BE2C (cell line): Measurements from ENCODE around the gene SYT1.

Source experiments
- DNase-seq: peaks from one replicate; pipeline ENCODE4 v3.0.0-alpha.2; 2020
- H3K27me3 ChIP-seq: fragments of 250-450 bp; sonication (Bioruptor Pico); 2 replicates; pipeline ENCODE4 v1.5.1; 2020; ENCODE audit warnings: mild to moderate bottlenecking
- H3K36me3 ChIP-seq: fragments of 250-450 bp; sonication (Bioruptor Pico); 2 replicates; pipeline ENCODE4 v1.5.1; 2020; ENCODE audit warnings: mild to moderate bottlenecking
- H3K4me1 ChIP-seq: fragments of 250-450 bp; sonication (Bioruptor Pico); 2 replicates; pipeline ENCODE4 v1.5.1; 2020
- H3K4me3 ChIP-seq: 2 replicates; pipeline ENCODE4 v1.5.1; 2011; ENCODE audit warnings: low read depth, low read length
- H3K9me3 ChIP-seq: fragments of 250-450 bp; sonication (Bioruptor Pico); 2 replicates; pipeline ENCODE4 v1.5.1; 2020
- CTCF ChIP-seq: IDR thresholded peaks from 2 replicates; pipeline ENCODE4 v1.5.1; 2012; ENCODE audit warnings: mild to moderate bottlenecking, low read depth, low read length

The SYT1 gene

GRCh38 chr12:79402606-79403005 lies 538.0 kb downstream of the SYT1 start:
- DNase-seq, result no peak
- TF ChIP-seq CTCF, result no peak
- H3K27me3 ChIP-seq, result no peaks in the 10 kb centered on the region
- peaks cover 7% of the 10 kb centered on the region; the same call in 1 of the 2 replicates for H3K36me3 ChIP-seq
- H3K4me3 ChIP-seq, result no peak overlapping the region
- H3K9me3 ChIP-seq, result no peaks in the 10 kb centered on the region
- peaks cover 7% of the 10 kb centered on the region for H3K4me1 ChIP-seq

- TF ChIP-seq CTCF, result no peak
- Histone ChIP-seq H3K4me1 (no peaks in the 10 kb centered on the region; the same call in 1 of the 2 replicates), H3K4me3 (no peak overlapping the region), H3K27me3 (no peaks in the 10 kb centered on the region), H3K36me3 (peaks cover 4% of the 10 kb centered on the region), H3K9me3 (no peaks in the 10 kb centered on the region)
- no peak for DNase-seq
Measured at GRCh38 chr12:79406993-79407392, 542.4 kb downstream of the SYT1 start.

GRCh38 chr12:79407671-79408622 lies 543.4 kb downstream of the SYT1 start:
- H3K4me1 ChIP-seq, result no peaks in the 10 kb centered on the region; the same call in 1 of the 2 replicates

GRCh38 chr12:79408689-79409088 lies 544.1 kb downstream of the SYT1 start:
- Histone ChIP-seq H3K4me1 (no peaks in the 10 kb centered on the region; the same call in 1 of the 2 replicates), H3K36me3 (peaks cover 4% of the 10 kb centered on the region), H3K27me3 (no peaks in the 10 kb centered on the region), H3K9me3 (no peaks in the 10 kb centered on the region), H3K4me3 (no peak overlapping the region)
- no peak for DNase-seq
- TF ChIP-seq CTCF, result no peak

More at GRCh38 chr12:79407671-79408622, 543.4 kb downstream of the SYT1 start:
- no peaks in the 10 kb centered on the region for H3K27me3 ChIP-seq
- peaks cover 4% of the 10 kb centered on the region for H3K36me3 ChIP-seq
- TF ChIP-seq CTCF, result peak; percentile 66
- H3K4me3 ChIP-seq, result no peak overlapping the region
- DNase-seq, result peak; percentile 47
- no peaks in the 10 kb centered on the region for H3K9me3 ChIP-seq

- H3K9me3 ChIP-seq, result no peaks in the 10 kb centered on the region
- H3K4me1 ChIP-seq, result no peaks in the 10 kb centered on the region; the same call in 1 of the 2 replicates
- no peaks in the 10 kb centered on the region for H3K27me3 ChIP-seq
- DNase-seq, result no peak
- no peak for TF ChIP-seq CTCF
- H3K4me3 ChIP-seq, result no peak overlapping the region
- peaks cover 3% of the 10 kb centered on the region for H3K36me3 ChIP-seq
Measured at GRCh38 chr12:79409562-79409961, 545.0 kb downstream of the SYT1 start.

GRCh38 chr12:79411791-79412190 lies 547.2 kb downstream of the SYT1 start:
- no peaks in the 10 kb centered on the region; the same call in 1 of the 2 replicates for H3K4me1 ChIP-seq
- no peaks in the 10 kb centered on the region for H3K27me3 ChIP-seq

More at GRCh38 chr12:79411791-79412190, 547.2 kb downstream of the SYT1 start:
- peaks cover 3% of the 10 kb centered on the region for H3K36me3 ChIP-seq
- no peaks in the 10 kb centered on the region for H3K9me3 ChIP-seq
- no peak for DNase-seq
- no peak for TF ChIP-seq CTCF
- no peak overlapping the region for H3K4me3 ChIP-seq
